Calu3 (cell line): ENCODE measurements around the gene STN1. TPM values are rescaled to one million over a fixed set of nuclear protein-coding genes. Genes with fewer than 3 reads are reported as not detected.

Source experiments
- BruUV-seq: library from RNA; stranded (reverse); fragments of 400-500 nt; replicated peaks from 2 replicates; lab custom pipeline; 2021; lab: Mats Ljungman, UMichigan
- CTCF ChIA-PET: fragments of 300-600 bp; sonication (Branson Sonifier 250); formaldehyde crosslinking; loops from one replicate; lab custom pipeline; 2022; ENCODE audit warnings: antibody characterized with exemption; lab: Charles Lee
- DNase-seq: peaks from one replicate; pipeline ENCODE4 v3.0.0; 2022
- H3K27ac Mint-ChIP-seq: one replicate; pipeline ENCODE4 v1.8.0; 2022; ENCODE audit warnings: mixed read lengths; ENCODE audit not compliant: unreplicated experiment
- H3K27me3 Mint-ChIP-seq: one replicate; pipeline ENCODE4 v1.8.0; 2022; ENCODE audit warnings: mixed read lengths; ENCODE audit not compliant: unreplicated experiment
- H3K36me3 Mint-ChIP-seq: one replicate; pipeline ENCODE4 v1.8.0; 2022; ENCODE audit warnings: mild to moderate bottlenecking, moderate library complexity, mixed read lengths; ENCODE audit not compliant: insufficient read depth, unreplicated experiment
- H3K4me1 Mint-ChIP-seq: one replicate; pipeline ENCODE4 v1.8.0; 2022; ENCODE audit warnings: mild to moderate bottlenecking, low read depth, mixed read lengths; ENCODE audit not compliant: unreplicated experiment
- H3K4me3 Mint-ChIP-seq: one replicate; pipeline ENCODE4 v1.8.0; 2022; ENCODE audit warnings: mild to moderate bottlenecking, low read depth, moderate library complexity, mixed read lengths; ENCODE audit not compliant: unreplicated experiment
- H3K9me3 Mint-ChIP-seq: one replicate; pipeline ENCODE4 v1.8.0; 2022; ENCODE audit warnings: low read depth, mixed read lengths; ENCODE audit not compliant: unreplicated experiment
- intact Hi-C: fragments of 100-400 bp; cut with micrococcal nuclease; formaldehyde crosslinking; loops from one replicate; pipeline ENCODE4 v1.10.0; 2022; ENCODE audit not compliant: unreplicated experiment
- total RNA-seq: library from RNA; stranded (reverse); gene quantifications from 2 replicates; pipeline ENCODE4 v1.2.3, GENCODE V29; 2022
- TF ChIP-seq, protein P1 (sequence below): fragments of 200-600 bp; IDR thresholded peaks from one replicate; pipeline ENCODE4 v1.8.0; 2022; ENCODE audit warnings: antibody characterized with exemption; ENCODE audit not compliant: unreplicated experiment

The STN1 gene
- total RNA-seq, 1 experiment from 2014 or later, result 13.1 TPM

- CTCF ChIA-PET, result no interaction called here
- intact Hi-C loops, result no loop called here
- Mint-ChIP-seq H3K36me3 (no peaks in the 10 kb centered on the region), H3K4me3 (no peak overlapping the region), H3K27ac (no peak overlapping the region), H3K4me1 (no peaks in the 10 kb centered on the region), H3K9me3 (no peaks in the 10 kb centered on the region), H3K27me3 (no peaks in the 10 kb centered on the region)
- no TSS peak for BruUV-seq
- TF ChIP-seq, protein P1, sequence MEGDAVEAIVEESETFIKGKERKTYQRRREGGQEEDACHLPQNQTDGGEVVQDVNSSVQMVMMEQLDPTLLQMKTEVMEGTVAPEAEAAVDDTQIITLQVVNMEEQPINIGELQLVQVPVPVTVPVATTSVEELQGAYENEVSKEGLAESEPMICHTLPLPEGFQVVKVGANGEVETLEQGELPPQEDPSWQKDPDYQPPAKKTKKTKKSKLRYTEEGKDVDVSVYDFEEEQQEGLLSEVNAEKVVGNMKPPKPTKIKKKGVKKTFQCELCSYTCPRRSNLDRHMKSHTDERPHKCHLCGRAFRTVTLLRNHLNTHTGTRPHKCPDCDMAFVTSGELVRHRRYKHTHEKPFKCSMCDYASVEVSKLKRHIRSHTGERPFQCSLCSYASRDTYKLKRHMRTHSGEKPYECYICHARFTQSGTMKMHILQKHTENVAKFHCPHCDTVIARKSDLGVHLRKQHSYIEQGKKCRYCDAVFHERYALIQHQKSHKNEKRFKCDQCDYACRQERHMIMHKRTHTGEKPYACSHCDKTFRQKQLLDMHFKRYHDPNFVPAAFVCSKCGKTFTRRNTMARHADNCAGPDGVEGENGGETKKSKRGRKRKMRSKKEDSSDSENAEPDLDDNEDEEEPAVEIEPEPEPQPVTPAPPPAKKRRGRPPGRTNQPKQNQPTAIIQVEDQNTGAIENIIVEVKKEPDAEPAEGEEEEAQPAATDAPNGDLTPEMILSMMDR, result no peak
- DNase-seq, result no peak
Observed at GRCh38 chr10:103868200-103868599, 49.8 kb downstream of the STN1 start.

GRCh38 chr10:103861505-103861904 lies 56.5 kb downstream of the STN1 start:
- intact Hi-C loops, result no loop called here
- Mint-ChIP-seq H3K4me1 (no peaks in the 10 kb centered on the region), H3K27me3 (peaks cover 14% of the 10 kb centered on the region), H3K27ac (no peak overlapping the region), H3K36me3 (no peaks in the 10 kb centered on the region), H3K4me3 (no peak overlapping the region), H3K9me3 (no peaks in the 10 kb centered on the region)
- no peak for DNase-seq
- TF ChIP-seq, protein P1, result no peak
- CTCF ChIA-PET, result interaction anchor here (1.2 kb wide), 1 partner anchor 259 kb away, joined by 3 read pairs; no protein-coding TSS in a partner anchor
- BruUV-seq, result no TSS peak

GRCh38 chr10:103859161-103860086 lies 58.6 kb downstream of the STN1 start:
- H3K27ac Mint-ChIP-seq, result no peak overlapping the region
- H3K36me3 Mint-ChIP-seq, result no peaks in the 10 kb centered on the region
- H3K4me3 Mint-ChIP-seq, result no peak overlapping the region
- CTCF ChIA-PET, result no interaction called here
- intact Hi-C loops, result loop anchor here (1.0 to 10.0 kb wide), 3 partner anchors 37 to 146 kb away; no protein-coding TSS in a partner anchor
- no TSS peak for BruUV-seq
- H3K9me3 Mint-ChIP-seq, result no peaks in the 10 kb centered on the region
- H3K4me1 Mint-ChIP-seq, result peaks cover 3% of the 10 kb centered on the region
- TF ChIP-seq, protein P1, result peak; percentile 14
- DNase-seq, result peak; percentile 58
- peaks cover 24% of the 10 kb centered on the region for H3K27me3 Mint-ChIP-seq

DNA sequence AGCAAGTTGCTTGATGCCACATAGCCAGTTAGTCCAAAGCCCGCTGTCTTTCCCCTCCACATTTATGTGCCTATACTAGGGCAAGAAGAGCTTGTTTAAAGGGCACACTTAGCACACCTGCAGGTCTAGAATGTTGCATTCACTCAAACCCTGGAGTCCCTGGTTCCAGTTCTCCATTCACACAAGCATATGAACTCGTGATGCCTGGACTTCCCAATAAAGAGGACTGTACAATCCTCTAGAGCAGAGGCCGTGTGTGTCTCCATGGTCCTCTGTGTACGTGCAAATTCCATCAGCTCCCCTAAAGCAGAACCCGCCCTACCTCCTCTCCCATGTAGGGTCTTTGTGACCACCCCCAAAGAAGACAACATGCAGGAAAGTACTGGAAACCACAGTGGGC lies 59.6 kb downstream of the STN1 start:
- Mint-ChIP-seq H3K36me3 (no peaks in the 10 kb centered on the region), H3K27me3 (peaks cover 35% of the 10 kb centered on the region), H3K27ac (no peak overlapping the region), H3K4me3 (no peak overlapping the region), H3K9me3 (no peaks in the 10 kb centered on the region), H3K4me1 (peaks cover 8% of the 10 kb centered on the region)
- TF ChIP-seq, protein P1, result no peak
- DNase-seq, result no peak
- CTCF ChIA-PET, result no interaction called here
- intact Hi-C loops, result loop anchor here (5.0 to 10.0 kb wide), 2 partner anchors 36 to 94 kb away; no protein-coding TSS in a partner anchor
- BruUV-seq, result no TSS peak
